ENCODE data around the gene HOXA13.

HOXA13 gene

GRCh38 chr7:27202018-27202861 is 2.3 kb upstream of the HOXA13 start:
- CTCF ChIA-PET: interaction anchor here (1.0 kb wide), 1 partner anchor 818 kb away, joined by 3 read pairs; no protein-coding TSS in a partner anchor
- DNase-seq (ENCODE audit: low spot score): no peak
- peak overlapping the region; percentile 90 for H3K27ac ChIP-seq
- POLR2A ChIA-PET (ENCODE audit: low non-redundant PET): interaction anchor here (0.6 kb wide), 1 partner anchor 539 kb away, joined by 3 read pairs; no protein-coding TSS in a partner anchor
- no peak for TF ChIP-seq CTCF (conservative IDR thresholded peaks at IDR 0.05; ENCODE audit: low read depth)

- no peak for DNase-seq (ENCODE audit: low spot score)
- POLR2A ChIA-PET (ENCODE audit: low non-redundant PET): interaction anchor here (0.6 kb wide), 1 partner anchor 539 kb away, joined by 3 read pairs; no protein-coding TSS in a partner anchor
- no peak for TF ChIP-seq CTCF (conservative IDR thresholded peaks at IDR 0.05; ENCODE audit: low read depth)
- peak overlapping the region; percentile 90 for H3K27ac ChIP-seq
- CTCF ChIA-PET: no interaction called here
These were observed 1.7 kb upstream of the HOXA13 start for GRCh38 chr7:27201580-27202017.

- ChIA-PET POLR2A (ENCODE audit: low non-redundant PET) (interaction anchor here (0.6 kb wide), 1 partner anchor 230 kb away, joined by 3 read pairs; no protein-coding TSS in a partner anchor), CTCF (interaction anchor here (0.6 to 1.3 kb wide), 3 partner anchors 376 to 720 kb away, joined by 3 read pairs; no protein-coding TSS in a partner anchor)
- no peak; the same call in 1 of the 2 replicates for TF ChIP-seq CTCF (conservative IDR thresholded peaks at IDR 0.05; ENCODE audit: low read depth)
- DNase-seq (ENCODE audit: low spot score): no peak
- peak overlapping the region; percentile 90 for H3K27ac ChIP-seq
These were observed 1.1 kb upstream of the HOXA13 start for GRCh38 chr7:27200761-27201579.

- DNase-seq (ENCODE audit: low spot score): no peak
- H3K27ac ChIP-seq: peak overlapping the region; percentile 90
- ChIA-PET POLR2A (ENCODE audit: low non-redundant PET) (no interaction called here), CTCF (interaction anchor here (0.7 to 1.6 kb wide), 5 partner anchors 13 to 897 kb away, joined by 3 to 5 read pairs (median 3); no protein-coding TSS in a partner anchor)
- TF ChIP-seq CTCF (conservative IDR thresholded peaks at IDR 0.05; ENCODE audit: low read depth): no peak
These were observed 755 bp downstream of the HOXA13 start for GRCh38 chr7:27198871-27199801.

- H3K27ac ChIP-seq: peak overlapping the region; percentile 90
- no peak for DNase-seq (ENCODE audit: low spot score)
- ChIA-PET POLR2A (ENCODE audit: low non-redundant PET) (no interaction called here), CTCF (interaction anchor here (0.8 to 1.6 kb wide), 4 partner anchors 12 to 822 kb away, joined by 3 to 5 read pairs (median 4); no protein-coding TSS in a partner anchor)
- TF ChIP-seq CTCF (conservative IDR thresholded peaks at IDR 0.05; ENCODE audit: low read depth): no peak
These were observed 1.6 kb downstream of the HOXA13 start for GRCh38 chr7:27198138-27198841.
